Nephron progenitor cell (in vitro differentiated cells): Measurements from ENCODE around the gene WDPCP.

Experiments used
- DNase-seq: peaks from one replicate; pipeline ENCODE4 v3.0.0; 2021
- H3K27ac Mint-ChIP-seq: 2 replicates; pipeline ENCODE4 v1.8.0; 2021; ENCODE audit warnings: mild to moderate bottlenecking, moderate library complexity, mixed read lengths
- H3K27me3 Mint-ChIP-seq: 2 replicates; pipeline ENCODE4 v1.8.0; 2021; ENCODE audit warnings: mild to moderate bottlenecking, low read depth, mixed read lengths; ENCODE audit not compliant: poor library complexity
- H3K36me3 Mint-ChIP-seq: 2 replicates; pipeline ENCODE4 v1.8.0; 2021; ENCODE audit warnings: low read depth, mixed read lengths
- H3K4me1 Mint-ChIP-seq: 2 replicates; pipeline ENCODE4 v1.8.0; 2021; ENCODE audit warnings: mixed read lengths
- H3K4me3 Mint-ChIP-seq: 2 replicates; pipeline ENCODE4 v1.8.0; 2021; ENCODE audit warnings: mild to moderate bottlenecking, moderate library complexity, mixed read lengths
- H3K9me3 Mint-ChIP-seq: 2 replicates; pipeline ENCODE4 v1.8.0; 2021; ENCODE audit warnings: mild to moderate bottlenecking, moderate library complexity, mixed read lengths
- TF ChIP-seq, protein P1 (sequence below): fragments of 200-600 bp; sonication (generic); IDR thresholded peaks from 2 replicates; pipeline ENCODE4 v1.5.0; 2021; ENCODE audit warnings: antibody characterized with exemption

The WDPCP gene

DNA sequence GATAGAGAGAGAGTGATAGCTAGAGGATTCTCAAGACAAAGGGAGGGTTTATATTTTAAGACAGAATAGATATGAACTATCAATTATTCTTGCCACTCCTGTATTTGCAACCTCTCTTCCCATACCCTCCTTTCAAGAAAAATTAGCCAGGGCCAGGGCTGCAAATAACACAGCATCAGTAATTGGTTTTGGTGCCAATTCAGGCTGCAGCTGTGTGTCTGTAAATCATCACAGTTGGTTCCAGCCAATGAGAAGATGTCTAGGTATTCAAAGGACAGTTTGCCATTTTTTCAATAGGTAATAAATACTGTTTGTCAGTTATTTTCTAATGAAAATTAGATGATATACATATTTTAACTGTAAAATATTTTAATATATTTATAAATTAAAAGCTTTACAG, 73.5 kb downstream of the WDPCP start:
- H3K36me3 Mint-ChIP-seq = peaks cover 10% of the 10 kb centered on the region
- no peak for DNase-seq
- H3K9me3 Mint-ChIP-seq = peaks cover 34% of the 10 kb centered on the region
- no peak overlapping the region for H3K27ac Mint-ChIP-seq
- peaks cover 4% of the 10 kb centered on the region for H3K27me3 Mint-ChIP-seq
- H3K4me3 Mint-ChIP-seq = no peak overlapping the region
- TF ChIP-seq, protein P1, sequence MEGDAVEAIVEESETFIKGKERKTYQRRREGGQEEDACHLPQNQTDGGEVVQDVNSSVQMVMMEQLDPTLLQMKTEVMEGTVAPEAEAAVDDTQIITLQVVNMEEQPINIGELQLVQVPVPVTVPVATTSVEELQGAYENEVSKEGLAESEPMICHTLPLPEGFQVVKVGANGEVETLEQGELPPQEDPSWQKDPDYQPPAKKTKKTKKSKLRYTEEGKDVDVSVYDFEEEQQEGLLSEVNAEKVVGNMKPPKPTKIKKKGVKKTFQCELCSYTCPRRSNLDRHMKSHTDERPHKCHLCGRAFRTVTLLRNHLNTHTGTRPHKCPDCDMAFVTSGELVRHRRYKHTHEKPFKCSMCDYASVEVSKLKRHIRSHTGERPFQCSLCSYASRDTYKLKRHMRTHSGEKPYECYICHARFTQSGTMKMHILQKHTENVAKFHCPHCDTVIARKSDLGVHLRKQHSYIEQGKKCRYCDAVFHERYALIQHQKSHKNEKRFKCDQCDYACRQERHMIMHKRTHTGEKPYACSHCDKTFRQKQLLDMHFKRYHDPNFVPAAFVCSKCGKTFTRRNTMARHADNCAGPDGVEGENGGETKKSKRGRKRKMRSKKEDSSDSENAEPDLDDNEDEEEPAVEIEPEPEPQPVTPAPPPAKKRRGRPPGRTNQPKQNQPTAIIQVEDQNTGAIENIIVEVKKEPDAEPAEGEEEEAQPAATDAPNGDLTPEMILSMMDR = no peak
- no peaks in the 10 kb centered on the region for H3K4me1 Mint-ChIP-seq

DNA sequence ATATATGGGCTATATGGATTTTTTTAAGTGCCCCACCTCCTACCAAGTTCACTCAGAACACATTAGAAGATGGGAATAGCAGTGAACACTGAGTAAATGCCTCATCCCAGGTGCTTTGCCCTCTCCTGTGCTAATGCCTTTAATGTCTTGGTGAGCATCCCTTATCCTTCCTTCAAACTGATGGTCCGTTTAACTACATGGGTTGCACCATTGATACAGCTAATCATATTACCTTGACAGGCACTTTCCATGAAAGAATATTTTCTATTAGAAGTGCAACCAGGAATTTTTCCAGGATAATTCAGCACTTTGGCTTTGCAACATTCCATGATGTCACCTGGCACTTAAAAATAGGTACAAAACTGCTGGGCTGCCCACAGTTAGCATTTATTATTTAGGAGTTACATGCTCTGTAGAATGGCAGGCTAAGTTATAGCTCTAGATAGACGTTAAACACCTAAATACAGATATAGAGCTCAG, 74.0 kb downstream of the WDPCP start:
- Mint-ChIP-seq H3K9me3 (peaks cover 34% of the 10 kb centered on the region), H3K4me3 (no peak overlapping the region), H3K36me3 (peaks cover 6% of the 10 kb centered on the region), H3K27me3 (peaks cover 4% of the 10 kb centered on the region), H3K27ac (no peak overlapping the region), H3K4me1 (no peaks in the 10 kb centered on the region)
- TF ChIP-seq, protein P1 = no peak
- no peak for DNase-seq

DNA sequence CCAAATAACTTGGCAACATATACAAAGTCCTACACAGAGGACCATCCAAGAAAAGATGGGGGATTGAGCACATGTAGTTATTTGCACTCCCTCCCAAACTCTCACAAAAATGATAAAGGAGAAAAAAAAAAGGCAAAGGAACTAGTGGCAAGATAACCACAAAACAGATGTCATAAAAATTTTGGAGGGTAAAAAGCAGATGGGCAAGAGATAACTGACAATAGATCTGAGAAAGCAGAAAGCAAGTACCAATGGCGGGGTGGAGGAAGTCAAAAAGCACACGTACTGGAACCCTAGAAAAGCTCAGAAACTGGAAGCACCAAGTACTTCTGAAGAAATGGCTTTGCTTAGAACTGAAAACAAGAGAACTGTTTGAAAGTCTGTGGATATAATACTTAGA, 82.0 kb downstream of the WDPCP start:
- H3K4me3 Mint-ChIP-seq = no peak overlapping the region
- TF ChIP-seq, protein P1 = no peak
- H3K27me3 Mint-ChIP-seq = peaks cover 4% of the 10 kb centered on the region
- H3K36me3 Mint-ChIP-seq = peaks cover 6% of the 10 kb centered on the region
- DNase-seq = no peak
- peaks cover 30% of the 10 kb centered on the region for H3K9me3 Mint-ChIP-seq
- no peak overlapping the region for H3K27ac Mint-ChIP-seq
- H3K4me1 Mint-ChIP-seq = peaks cover 6% of the 10 kb centered on the region

DNA sequence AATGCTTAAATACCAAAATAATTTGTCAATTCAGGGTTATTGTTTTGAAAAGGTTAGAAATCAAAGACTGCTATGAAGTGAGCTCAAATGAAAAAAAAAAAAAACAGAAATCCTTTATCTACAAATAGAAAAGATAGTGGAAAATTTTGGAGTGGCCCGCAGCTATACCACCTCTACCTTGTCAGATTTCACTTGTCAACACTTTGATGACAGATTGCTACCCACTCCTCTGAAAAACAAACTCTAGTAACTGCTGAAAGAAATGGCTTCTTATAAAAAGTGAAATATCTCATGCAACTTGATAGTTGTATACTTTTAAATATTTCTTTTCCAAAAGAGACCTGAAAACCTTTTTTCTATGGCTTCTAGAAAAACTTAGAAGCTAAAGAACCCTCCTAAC, 84.5 kb downstream of the WDPCP start:
- peaks cover 6% of the 10 kb centered on the region for H3K9me3 Mint-ChIP-seq
- no peak overlapping the region for H3K27ac Mint-ChIP-seq
- DNase-seq = no peak
- H3K36me3 Mint-ChIP-seq = no peaks in the 10 kb centered on the region
- peaks cover 6% of the 10 kb centered on the region for H3K4me1 Mint-ChIP-seq
- TF ChIP-seq, protein P1 = no peak
- H3K27me3 Mint-ChIP-seq = no peaks in the 10 kb centered on the region
- H3K4me3 Mint-ChIP-seq = no peak overlapping the region

DNA sequence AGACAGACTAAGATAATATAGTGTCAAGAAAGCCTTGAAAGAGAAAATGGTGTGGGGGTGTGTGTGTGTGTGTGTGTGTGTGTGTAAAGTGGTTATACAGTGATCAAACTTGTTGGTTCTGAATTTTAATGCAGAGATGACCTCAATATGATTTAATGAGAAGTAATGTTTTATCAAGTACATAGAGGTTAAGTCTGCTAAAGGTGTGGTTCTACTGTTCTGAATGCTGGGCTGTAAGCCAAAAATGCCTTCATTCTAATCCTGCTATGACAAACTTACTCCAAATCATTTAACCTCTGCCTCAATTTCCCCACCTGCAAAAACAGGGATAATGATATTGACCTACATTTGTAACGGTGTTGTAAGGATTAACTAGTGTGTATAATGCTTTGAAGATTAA, 87.9 kb downstream of the WDPCP start:
- peaks cover 6% of the 10 kb centered on the region for H3K4me1 Mint-ChIP-seq
- no peak overlapping the region for H3K4me3 Mint-ChIP-seq
- no peak overlapping the region for H3K27ac Mint-ChIP-seq

DNA sequence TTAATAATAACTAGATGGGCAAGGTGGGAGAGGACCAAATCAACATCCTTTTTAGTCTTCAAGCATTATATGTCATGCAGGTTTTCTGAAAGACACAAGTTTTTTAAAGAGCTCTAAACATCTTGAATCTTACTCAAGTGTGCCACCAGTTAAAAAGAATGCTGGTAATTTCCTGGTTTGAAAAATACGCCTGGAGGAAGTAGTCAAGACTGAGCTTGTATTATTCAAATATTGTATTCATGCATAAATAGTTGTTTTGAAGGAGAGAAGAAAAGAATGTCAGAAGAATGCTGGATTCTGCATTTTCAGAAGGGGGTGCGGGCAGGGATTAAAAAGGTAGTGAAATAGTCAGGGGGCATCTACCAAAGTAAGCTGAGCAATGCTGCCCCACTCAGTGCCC, 90.7 kb downstream of the WDPCP start:
- H3K27me3 Mint-ChIP-seq = no peaks in the 10 kb centered on the region
- H3K4me1 Mint-ChIP-seq = no peaks in the 10 kb centered on the region
- no peaks in the 10 kb centered on the region for H3K9me3 Mint-ChIP-seq
- no peak overlapping the region for H3K27ac Mint-ChIP-seq
- TF ChIP-seq, protein P1 = no peak
- H3K36me3 Mint-ChIP-seq = no peaks in the 10 kb centered on the region
- H3K4me3 Mint-ChIP-seq = no peak overlapping the region
- DNase-seq = no peak

More for the DNA sequence above, 87.9 kb downstream of the WDPCP start:
- Mint-ChIP-seq H3K36me3 (no peaks in the 10 kb centered on the region), H3K9me3 (no peaks in the 10 kb centered on the region), H3K27me3 (no peaks in the 10 kb centered on the region)
- no peak for DNase-seq
- TF ChIP-seq, protein P1 = no peak
